HUES64 (cell line): ENCODE data around the gene PPEF1.

Source experiments
- H3K27ac ChIP-seq: 2 replicates; pipeline ENCODE4 v1.7.0; 2013; ENCODE audit warnings: low read depth, low read length, inconsistent platforms
- H3K27me3 ChIP-seq: 2 replicates; pipeline ENCODE4 v1.6.1; 2013; ENCODE audit warnings: mild to moderate bottlenecking, low read length; ENCODE audit not compliant: insufficient read depth
- H3K36me3 ChIP-seq: 2 replicates; pipeline ENCODE4 v1.6.1; 2013; ENCODE audit warnings: mild to moderate bottlenecking, low read length; ENCODE audit not compliant: insufficient read depth
- H3K4me1 ChIP-seq: 2 replicates; pipeline ENCODE4 v1.6.1; 2013; ENCODE audit warnings: mild to moderate bottlenecking, low read length, moderate library complexity; ENCODE audit not compliant: insufficient read depth
- H3K4me3 ChIP-seq: 2 replicates; pipeline ENCODE4 v1.5.1; 2013; ENCODE audit warnings: mild to moderate bottlenecking, low read length, moderate library complexity
- H3K9ac ChIP-seq: 2 replicates; pipeline ENCODE4 v1.6.1; 2013; ENCODE audit warnings: mild to moderate bottlenecking, low read depth, low read length
- H3K9me3 ChIP-seq: 2 replicates; pipeline ENCODE4 v1.6.1; 2013; ENCODE audit warnings: low read depth, low read length; ENCODE audit not compliant: insufficient read depth
- WGBS: fragments of 150-250, 120-280 bp; methylation state at CpG from one replicate; pipeline ENCODE4 v1.1.7; 2013; ENCODE audit warnings: missing lambda C conversion rate; 5-methylcytosine and 5-hydroxymethylcytosine counted together

PPEF1 gene

GRCh38 chrX:18872621-18873020 lies 165.2 kb downstream of the PPEF1 start:
- Histone ChIP-seq H3K27me3 (no peaks in the 10 kb centered on the region), H3K9ac (no peak overlapping the region), H3K4me3 (no peak overlapping the region), H3K36me3 (no peaks in the 10 kb centered on the region), H3K27ac (no peak overlapping the region), H3K4me1 (no peaks in the 10 kb centered on the region), H3K9me3 (no peaks in the 10 kb centered on the region)
- WGBS, result 91% methylated on average over 8 of the region's 8 CpGs

GRCh38 chrX:18873189-18873791 lies 165.8 kb downstream of the PPEF1 start:
- no peak overlapping the region for H3K4me3 ChIP-seq
- no peaks in the 10 kb centered on the region for H3K9me3 ChIP-seq
- 92% methylated on average over 27 of the region's 27 CpGs for WGBS
- no peaks in the 10 kb centered on the region for H3K36me3 ChIP-seq
- H3K27me3 ChIP-seq, result no peaks in the 10 kb centered on the region
- H3K4me1 ChIP-seq, result no peaks in the 10 kb centered on the region
- no peak overlapping the region for H3K9ac ChIP-seq
- H3K27ac ChIP-seq, result no peak overlapping the region

GRCh38 chrX:18873836-18874235 lies 166.4 kb downstream of the PPEF1 start:
- Histone ChIP-seq H3K36me3 (no peaks in the 10 kb centered on the region), H3K4me1 (no peaks in the 10 kb centered on the region), H3K9ac (no peak overlapping the region), H3K27me3 (no peaks in the 10 kb centered on the region), H3K4me3 (no peak overlapping the region), H3K27ac (no peak overlapping the region), H3K9me3 (no peaks in the 10 kb centered on the region)
- WGBS, result 96% methylated on average over 12 of the region's 12 CpGs

GRCh38 chrX:18874560-18875255 lies 167.3 kb downstream of the PPEF1 start:
- Histone ChIP-seq H3K9ac (no peak overlapping the region), H3K4me3 (no peak overlapping the region), H3K4me1 (no peaks in the 10 kb centered on the region), H3K27ac (no peak overlapping the region), H3K9me3 (no peaks in the 10 kb centered on the region), H3K27me3 (no peaks in the 10 kb centered on the region), H3K36me3 (no peaks in the 10 kb centered on the region)
- 94% methylated on average over 24 of the region's 27 CpGs for WGBS

GRCh38 chrX:18875256-18875878 lies 167.9 kb downstream of the PPEF1 start:
- Histone ChIP-seq H3K36me3 (no peaks in the 10 kb centered on the region), H3K4me1 (no peaks in the 10 kb centered on the region), H3K27me3 (no peaks in the 10 kb centered on the region), H3K9me3 (no peaks in the 10 kb centered on the region), H3K9ac (no peak overlapping the region), H3K27ac (no peak overlapping the region), H3K4me3 (no peak overlapping the region)
- WGBS, result 88% methylated on average over 13 of the region's 15 CpGs

- no peaks in the 10 kb centered on the region for H3K4me1 ChIP-seq
- H3K9ac ChIP-seq, result no peak overlapping the region
- no peak overlapping the region for H3K27ac ChIP-seq
- whole genome bisulfite sequencing, result 91% methylated on average over 7 of the region's 7 CpGs
- no peaks in the 10 kb centered on the region for H3K27me3 ChIP-seq
- no peaks in the 10 kb centered on the region for H3K36me3 ChIP-seq
- no peaks in the 10 kb centered on the region for H3K9me3 ChIP-seq
- no peak overlapping the region for H3K4me3 ChIP-seq
These were observed 170.0 kb downstream of the PPEF1 start for GRCh38 chrX:18877469-18877868.
